LHCN-M2 (cell line): ENCODE measurements around the gene VSIG10. TPM values are rescaled to one million over a fixed set of nuclear protein-coding genes. Genes with fewer than 3 reads are reported as not detected.
"Not testable (repeated sequence)": the region's sequence is repeated elsewhere in the genome, so short reads cannot be mapped to it uniquely, and the experiment has no call there.

Source experiments
- DNase-seq: peaks from one replicate; pipeline ENCODE4 v3.0.0-alpha.2; 2012; ENCODE audit warnings: low read depth
- total RNA-seq: library from RNA; depleted of rRNA; stranded (reverse); fragments of >200 nt; gene quantifications from 2 replicates; pipeline ENCODE4 v1.2.3, GENCODE V29; 2014; rRNA removed

Gene VSIG10
- total RNA-seq, 1 experiment from 2014 or later: 20.8 TPM

DNA sequence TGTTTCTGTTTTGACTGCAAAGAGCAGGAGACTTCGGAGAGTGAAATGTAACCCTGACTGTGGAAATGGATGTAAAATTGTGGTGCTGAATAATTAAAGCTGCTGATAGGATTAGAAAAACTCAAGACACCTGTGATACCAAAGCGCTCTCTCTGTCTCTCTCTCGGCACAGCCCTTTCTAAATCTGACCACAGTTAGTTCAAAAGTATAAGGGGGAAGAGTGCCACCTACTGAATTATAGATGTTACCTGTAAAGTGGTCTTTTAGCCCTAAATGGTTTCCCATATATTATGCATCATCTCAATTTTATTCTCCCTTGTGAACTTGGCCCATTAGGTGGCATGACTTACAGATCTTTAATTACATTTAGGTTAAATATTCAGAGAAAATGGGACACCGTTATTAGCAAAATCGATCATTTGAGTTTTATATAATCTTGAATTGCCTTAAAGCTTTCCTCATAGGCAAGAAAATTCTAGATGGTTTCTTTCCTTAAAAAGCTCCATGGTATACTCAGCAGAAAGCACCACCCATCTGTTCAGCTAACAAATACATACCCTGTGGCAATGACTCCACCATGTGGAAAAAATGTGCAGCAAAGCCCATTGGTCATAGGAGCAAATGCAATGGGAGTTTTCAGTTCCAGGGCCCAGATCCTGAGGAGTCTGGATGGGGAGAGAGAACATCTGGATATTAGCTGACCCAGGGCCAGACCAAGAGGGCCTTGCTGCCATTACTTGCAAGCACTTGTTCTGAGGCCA lies 69.2 kb downstream of the VSIG10 start:
- peak; percentile 46 for DNase-seq

DNA sequence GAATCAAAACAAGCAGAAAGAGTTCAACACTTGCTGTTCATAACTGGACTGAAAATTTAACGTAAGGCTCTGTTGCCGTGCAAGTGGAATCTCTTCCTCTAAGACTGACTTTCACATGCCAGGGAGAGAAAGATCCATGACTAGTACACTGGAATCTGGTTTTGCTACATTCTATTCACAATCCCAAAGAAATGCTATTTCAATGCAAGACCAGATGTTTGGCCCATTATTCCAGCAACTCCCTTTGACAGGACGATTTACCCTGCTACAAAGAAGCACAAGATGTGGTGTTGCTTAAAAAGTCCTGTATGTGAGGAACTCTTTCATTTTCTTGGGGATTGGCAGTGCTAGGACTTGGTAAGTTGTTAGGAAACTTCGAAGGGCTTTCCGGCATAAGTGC lies 69.9 kb downstream of the VSIG10 start:
- DNase-seq: no peak

- no peak for DNase-seq
These were observed 70.5 kb downstream of the VSIG10 start for GRCh38 chr12:118033323-118033722.

- DNase-seq: no peak
These were observed 71.6 kb downstream of the VSIG10 start for GRCh38 chr12:118032188-118032587.

GRCh38 chr12:118029166-118029565 lies 74.6 kb downstream of the VSIG10 start:
- DNase-seq: no peak

GRCh38 chr12:118025168-118025567 lies 78.6 kb downstream of the VSIG10 start:
- DNase-seq: no peak

DNA sequence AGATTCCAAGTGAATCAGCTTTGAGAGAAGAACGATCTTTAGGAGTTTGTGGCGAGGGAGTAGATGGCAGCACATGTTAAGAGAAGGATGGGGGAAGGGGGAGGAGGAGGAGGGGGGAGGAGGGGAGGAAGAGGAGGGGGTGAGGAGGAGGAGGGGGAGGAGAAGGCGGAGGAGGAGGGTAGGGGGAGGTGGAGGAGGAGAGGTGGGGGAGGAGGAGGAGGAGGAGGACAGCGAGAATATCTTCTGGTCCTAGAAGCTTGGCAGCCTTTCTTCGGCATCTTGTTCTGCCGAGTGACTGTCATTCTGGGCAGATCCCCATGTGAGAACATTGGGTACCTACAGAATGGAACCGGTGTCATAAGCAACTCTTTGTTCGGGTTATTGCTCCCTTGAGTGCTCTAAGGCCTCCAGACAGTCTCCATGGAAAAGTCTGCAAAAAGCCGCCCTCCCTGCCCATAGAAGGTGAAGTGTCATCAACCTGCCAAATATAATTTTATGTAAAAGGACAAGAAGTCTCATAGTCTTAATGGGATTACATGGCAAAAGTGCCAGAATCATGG lies 80.4 kb downstream of the VSIG10 start:
- DNase-seq: no peak

DNA sequence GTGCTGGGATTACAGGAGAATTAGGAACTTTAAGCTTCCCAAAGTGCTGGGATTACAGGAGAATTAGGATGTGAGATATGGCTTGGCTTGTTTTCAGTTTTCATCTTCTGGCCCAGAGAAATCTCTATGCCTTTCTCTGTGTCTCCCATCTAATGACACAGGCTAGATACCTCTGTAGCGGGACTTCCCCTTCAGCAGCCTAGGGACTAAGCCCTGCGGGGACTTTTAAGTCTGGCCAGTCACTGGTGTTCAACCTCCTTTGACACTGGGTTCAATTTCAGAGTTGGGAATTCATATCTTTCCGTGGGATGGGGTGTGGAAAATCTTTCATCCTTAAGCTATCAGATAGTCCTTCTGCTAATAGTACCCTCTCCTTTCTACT lies 81.1 kb downstream of the VSIG10 start:
- DNase-seq: no peak

GRCh38 chr12:118022097-118022727 lies 81.6 kb downstream of the VSIG10 start:
- DNase-seq: not testable (repeated sequence)

- DNase-seq: no peak
These were observed 83.8 kb downstream of the VSIG10 start for GRCh38 chr12:118020036-118020435.

DNA sequence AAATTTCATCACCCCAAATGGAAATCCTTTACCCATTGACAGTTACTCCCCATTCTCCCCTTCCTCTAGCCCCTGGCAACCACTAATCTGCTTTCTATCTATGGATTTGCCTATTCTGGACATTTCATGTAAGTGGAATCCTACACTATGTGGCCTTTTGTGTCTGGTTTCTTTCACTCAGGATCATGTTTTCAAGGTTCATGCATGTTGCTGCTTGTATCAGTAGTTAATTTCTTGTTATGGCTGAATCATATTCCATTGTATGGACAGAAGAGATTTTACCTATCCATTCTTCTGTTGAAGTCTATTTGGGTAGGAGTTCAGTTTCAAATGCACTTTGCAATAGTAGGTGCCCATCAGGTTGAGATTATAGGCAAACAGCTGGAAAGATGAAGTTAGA lies 85.9 kb downstream of the VSIG10 start:
- no peak for DNase-seq

- peak; percentile 95 for DNase-seq
These were observed 87.2 kb downstream of the VSIG10 start, which contains the start of gene RFC5 for GRCh38 chr12:118016424-118017264. Gene RFC5 (plus strand): TSS chr12:118016703. CDS start chr12:118016828, 125 bp downstream.

GRCh38 chr12:118015944-118016343 lies 87.9 kb downstream of the VSIG10 start:
- DNase-seq: no peak

GRCh38 chr12:118015306-118015705 lies 88.5 kb downstream of the VSIG10 start:
- DNase-seq: no peak

Other genes with a start within 250 kb of the VSIG10 start
- gene KSR2, start 135.0 kb downstream of the VSIG10 start, total RNA-seq: under 0.01 TPM in 1 of 2 replicates, not detected in the other
- gene RFC5, start 87.3 kb downstream of the VSIG10 start, total RNA-seq: 39.2 and 47.5 TPM in 2 replicates
- gene WSB2, start 42.8 kb downstream of the VSIG10 start, total RNA-seq: 126 and 131 TPM in 2 replicates
- 256 and 275 TPM in 2 replicates for gene PEBP1, start 32.1 kb upstream of the VSIG10 start, total RNA-seq